Natural killer cell (primary cell): ENCODE measurements around the gene ST6GALNAC2. TPM values are rescaled to one million over a fixed set of nuclear protein-coding genes. Genes with fewer than 3 reads are reported as not detected.

Experiments
- ATAC-seq, 3 donors: fragments of 150-1000 bp in 2 of 3; fragments of 200-7000 bp in 1 of 3; cut with Tn5 transposase; 1 replicate in 1 of 3; 2 replicates in 2 of 3; pipeline ENCODE4 v1.10.0; 2021; ENCODE audit warnings: mild to moderate bottlenecking in 2 of 3, moderate library complexity in 2 of 3
- DNase-seq, 2 donors: peaks; one replicate each; pipeline versions ENCODE4 v3.0.0 to v3.0.0-alpha.2; 2013 to 2021; ENCODE audit warnings: mixed read lengths in 1 of 2
- H3K27ac ChIP-seq: one replicate; pipeline ENCODE4 v1.5.1; 2013; ENCODE audit warnings: mild to moderate bottlenecking, low read length
- H3K27me3 ChIP-seq: one replicate; pipeline ENCODE4 v1.6.1; 2013; ENCODE audit warnings: low read length; ENCODE audit not compliant: control insufficient read depth, insufficient read depth
- H3K36me3 ChIP-seq: one replicate; pipeline ENCODE4 v1.6.1; 2013; ENCODE audit warnings: low read length; ENCODE audit not compliant: control insufficient read depth, insufficient read depth
- H3K4me1 ChIP-seq: one replicate; pipeline ENCODE4 v1.6.1; 2013; ENCODE audit warnings: low read length; ENCODE audit not compliant: control insufficient read depth, insufficient read depth
- H3K4me3 ChIP-seq: one replicate; pipeline ENCODE4 v1.5.1; 2013; ENCODE audit warnings: low read length
- H3K9me3 ChIP-seq: one replicate; pipeline ENCODE4 v1.6.1; 2013; ENCODE audit warnings: low read length; ENCODE audit not compliant: control insufficient read depth, insufficient read depth
- H3K27ac Mint-ChIP-seq, 2 donors: one replicate each; pipeline ENCODE4 v1.8.0; 2022; ENCODE audit warnings: mild to moderate bottlenecking in 2 of 2, mixed read lengths in 2 of 2, moderate library complexity in 1 of 2
- H3K27me3 Mint-ChIP-seq, 2 donors: one replicate each; pipeline ENCODE4 v1.8.0; 2022; ENCODE audit warnings: low read depth in 2 of 2, mixed read lengths in 2 of 2
- H3K36me3 Mint-ChIP-seq: one replicate; pipeline ENCODE4 v1.8.0; 2022; ENCODE audit warnings: mixed read lengths
- H3K4me1 Mint-ChIP-seq, 2 donors: one replicate each; pipeline ENCODE4 v1.8.0; 2022; ENCODE audit warnings: mixed read lengths in 2 of 2
- H3K4me3 Mint-ChIP-seq: one replicate; pipeline ENCODE4 v1.8.0; 2022; ENCODE audit warnings: mild to moderate bottlenecking, moderate library complexity, mixed read lengths
- H3K9me3 Mint-ChIP-seq, 2 donors: one replicate each; pipeline ENCODE4 v1.8.0; 2022; ENCODE audit warnings: mixed read lengths in 2 of 2
- WGBS: methylation state at CpG from one replicate; pipeline ENCODE4 v1.1.7; 2013; ENCODE audit warnings: missing lambda C conversion rate; ENCODE audit not compliant: insufficient coverage; 5-methylcytosine and 5-hydroxymethylcytosine counted together
- intact Hi-C: fragments of 100-400 bp; cut with micrococcal nuclease; formaldehyde crosslinking; loops from one replicate; pipeline ENCODE4 v1.14.2; 2022
- total RNA-seq, 4 donors: library from RNA; stranded (reverse); fragments of 120-200 nt in 1 of 4; gene quantifications; one replicate each; pipeline versions ENCODE4 v1.2.3 to v1.2.4, GENCODE V29; 2013 to 2022
- TF ChIP-seq, protein P1 (sequence below): fragments of 200-600 bp; IDR thresholded peaks from one replicate; pipeline ENCODE4 v1.8.0; 2022; ENCODE audit warnings: antibody characterized with exemption

ST6GALNAC2 gene
- total RNA-seq = under 1 TPM in 1 of 3 donors, not detected in 2; 0.65 TPM
- 0.79 TPM for total RNA-seq (2013)

DNA sequence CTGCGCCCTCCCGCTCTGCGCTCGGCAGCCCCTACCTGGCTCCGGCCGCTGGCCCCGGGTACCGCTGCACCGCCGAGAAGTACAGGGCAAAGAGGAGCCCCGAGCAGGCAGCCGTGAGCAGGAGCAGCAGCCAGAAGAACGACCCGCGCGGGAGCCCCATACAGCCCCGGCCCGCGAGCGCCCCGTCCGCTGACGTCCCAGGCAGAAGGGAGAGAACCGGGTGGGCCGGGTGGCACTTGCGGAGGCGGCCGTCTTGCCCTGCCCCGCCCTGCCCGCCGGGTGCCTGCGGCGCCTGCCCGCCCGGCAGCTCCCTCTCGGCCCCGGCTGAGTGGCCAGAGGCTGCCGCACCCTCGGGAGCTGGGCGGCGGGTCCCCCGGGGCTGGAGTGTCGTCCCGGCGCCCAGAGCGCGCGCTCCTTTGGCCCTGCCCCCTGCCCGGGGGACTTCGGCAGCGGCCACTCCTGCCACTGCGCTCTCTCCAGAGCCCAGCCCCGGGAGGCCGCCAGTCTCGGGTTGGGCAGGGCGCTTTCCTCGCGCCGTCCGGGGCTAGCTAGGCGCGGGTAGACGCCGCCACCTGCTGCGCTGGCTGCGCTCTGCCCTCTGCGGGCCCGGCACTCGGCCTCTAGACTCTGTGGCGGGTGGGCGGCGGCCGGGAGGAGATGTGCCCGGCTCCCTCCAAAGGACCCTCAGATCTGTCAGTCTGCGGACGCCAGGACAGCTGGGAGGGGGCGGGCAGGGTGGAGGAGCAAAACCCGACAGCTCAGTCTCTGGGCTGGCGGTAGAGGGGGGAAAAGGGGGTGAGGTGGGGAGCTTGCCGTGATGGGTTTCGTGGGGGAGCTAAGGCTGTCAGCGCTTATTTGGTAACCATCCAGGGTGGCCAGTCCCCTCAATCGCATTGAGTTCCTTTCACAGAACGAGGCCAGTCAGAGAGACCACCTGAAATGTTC is at the start of gene ST6GALNAC2:
Gene ST6GALNAC2 (minus strand): TSS at position 212 of the 945 bp plus-strand sequence. CDS start 52 bp downstream, at position 160.
- Mint-ChIP-seq H3K27ac (no peak within 1 kb of the TSS), H3K27me3 (peaks cover 45 to 47% of the 10 kb centered on the region in 2 donors), H3K4me1 (peaks cover 4% of the 10 kb centered on the region in 2 donors), H3K9me3 (no peaks in the 10 kb centered on the region), H3K4me3 (peak within 1 kb of the TSS; percentile 72), H3K36me3 (peaks cover 14% of the 10 kb centered on the region)
- DNase-seq = peak; percentile 23 to 72
- TF ChIP-seq, protein P1, sequence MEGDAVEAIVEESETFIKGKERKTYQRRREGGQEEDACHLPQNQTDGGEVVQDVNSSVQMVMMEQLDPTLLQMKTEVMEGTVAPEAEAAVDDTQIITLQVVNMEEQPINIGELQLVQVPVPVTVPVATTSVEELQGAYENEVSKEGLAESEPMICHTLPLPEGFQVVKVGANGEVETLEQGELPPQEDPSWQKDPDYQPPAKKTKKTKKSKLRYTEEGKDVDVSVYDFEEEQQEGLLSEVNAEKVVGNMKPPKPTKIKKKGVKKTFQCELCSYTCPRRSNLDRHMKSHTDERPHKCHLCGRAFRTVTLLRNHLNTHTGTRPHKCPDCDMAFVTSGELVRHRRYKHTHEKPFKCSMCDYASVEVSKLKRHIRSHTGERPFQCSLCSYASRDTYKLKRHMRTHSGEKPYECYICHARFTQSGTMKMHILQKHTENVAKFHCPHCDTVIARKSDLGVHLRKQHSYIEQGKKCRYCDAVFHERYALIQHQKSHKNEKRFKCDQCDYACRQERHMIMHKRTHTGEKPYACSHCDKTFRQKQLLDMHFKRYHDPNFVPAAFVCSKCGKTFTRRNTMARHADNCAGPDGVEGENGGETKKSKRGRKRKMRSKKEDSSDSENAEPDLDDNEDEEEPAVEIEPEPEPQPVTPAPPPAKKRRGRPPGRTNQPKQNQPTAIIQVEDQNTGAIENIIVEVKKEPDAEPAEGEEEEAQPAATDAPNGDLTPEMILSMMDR = no peak
- Histone ChIP-seq H3K4me3 (peak within 1 kb of the TSS; percentile 40), H3K4me1 (peaks cover 22% of the 10 kb centered on the region), H3K9me3 (no peaks in the 10 kb centered on the region), H3K27me3 (peaks cover 24% of the 10 kb centered on the region), H3K36me3 (no peaks in the 10 kb centered on the region), H3K27ac (no peak within 1 kb of the TSS)
- peak; percentile 78 to 85 (median 82) for ATAC-seq
- WGBS = 1% methylated on average over 84 of the region's 84 CpGs
- intact Hi-C loops = no loop called here

DNA sequence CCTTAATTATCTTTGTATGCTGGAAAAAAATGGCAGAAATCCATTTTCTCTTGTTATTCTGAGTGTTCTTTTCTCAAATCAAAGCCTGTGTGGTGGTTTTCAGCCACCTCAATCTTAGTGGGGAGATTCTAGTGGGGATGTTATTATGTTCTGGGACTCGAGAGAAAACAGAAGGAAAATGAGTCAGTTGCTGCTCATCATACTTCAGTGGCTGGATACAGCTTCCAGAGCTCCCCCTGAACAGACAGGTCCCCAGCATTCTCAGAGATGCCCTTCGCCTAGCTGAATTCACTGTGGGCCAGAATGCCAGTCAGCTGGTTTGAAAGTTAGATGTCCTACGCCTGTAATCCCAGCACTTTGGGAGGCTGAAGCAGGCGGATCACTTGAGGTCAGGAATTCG is 49.4 kb upstream of the ST6GALNAC2 start:
- Mint-ChIP-seq H3K27me3 (peaks cover 0 to 4% of the 10 kb centered on the region in 2 donors), H3K4me1 (no peaks in the 10 kb centered on the region), H3K36me3 (no peaks in the 10 kb centered on the region), H3K27ac (no peak overlapping the region), H3K9me3 (no peaks in the 10 kb centered on the region), H3K4me3 (no peak overlapping the region)
- DNase-seq (no peak), ATAC-seq (no peak)
- Histone ChIP-seq H3K36me3 (no peaks in the 10 kb centered on the region), H3K9me3 (no peaks in the 10 kb centered on the region), H3K4me1 (no peaks in the 10 kb centered on the region), H3K27ac (no peak overlapping the region), H3K4me3 (no peak overlapping the region), H3K27me3 (no peaks in the 10 kb centered on the region)
- intact Hi-C loops = no loop called here
- TF ChIP-seq, protein P1 = no peak
- WGBS = 85% methylated on average over 5 of the region's 5 CpGs

DNA sequence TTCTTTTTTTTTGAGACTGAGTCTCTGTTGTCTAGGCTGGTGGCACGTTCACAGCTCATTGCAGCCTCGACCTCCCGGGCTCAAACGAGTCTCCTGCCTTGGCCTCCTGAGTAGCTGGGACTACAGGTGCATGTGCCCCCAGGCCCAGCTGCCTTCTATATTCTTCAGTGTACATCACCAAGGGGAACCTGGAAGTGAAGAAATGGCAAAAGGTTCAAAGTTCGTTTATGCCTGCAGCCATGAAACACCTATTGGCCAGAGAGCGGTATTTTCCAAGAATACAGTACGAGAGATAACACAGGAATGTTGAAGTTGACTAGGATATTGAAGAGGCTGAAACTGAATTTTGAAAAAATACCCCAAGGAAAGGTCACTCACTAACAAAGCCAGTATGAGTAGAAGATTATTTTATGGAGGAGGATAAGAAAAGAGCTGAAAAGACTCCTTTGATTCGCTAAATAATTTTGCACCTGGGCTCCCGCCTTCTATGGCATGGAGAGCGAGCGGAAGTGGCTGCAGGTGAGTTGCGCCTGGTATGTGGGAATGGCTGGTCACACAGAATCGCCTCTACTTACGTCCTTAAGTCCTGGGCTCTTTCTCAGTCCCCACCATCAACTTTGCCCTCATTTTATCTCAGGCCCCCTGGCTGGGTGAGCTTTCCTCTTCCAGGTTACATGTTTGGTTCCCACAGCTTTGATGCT is 48.1 kb upstream of the ST6GALNAC2 start:
- Histone ChIP-seq H3K27ac (no peak overlapping the region), H3K9me3 (no peaks in the 10 kb centered on the region), H3K4me1 (no peaks in the 10 kb centered on the region), H3K36me3 (no peaks in the 10 kb centered on the region), H3K4me3 (no peak overlapping the region), H3K27me3 (no peaks in the 10 kb centered on the region)
- Mint-ChIP-seq H3K4me3 (no peak overlapping the region), H3K27ac (no peak overlapping the region), H3K36me3 (no peaks in the 10 kb centered on the region), H3K27me3 (peaks cover 0 to 2% of the 10 kb centered on the region in 2 donors), H3K9me3 (no peaks in the 10 kb centered on the region), H3K4me1 (no peaks in the 10 kb centered on the region)
- intact Hi-C loops = no loop called here
- DNase-seq (no peak), ATAC-seq (no peak)
- TF ChIP-seq, protein P1 = no peak
- 87% methylated on average over 14 of the region's 14 CpGs for WGBS
